NCI-H2171 treated with DMSO at 0.1 percent for 48 hours (cell line): Measurements from ENCODE around the gene DPP9.
A peak's percentile ranks its signal among the peaks of the same experiment; 100 is the strongest.

Experiments
- DNase-seq: peaks from one replicate; lab custom pipeline; 2025; lab: John Stamatoyannopoulos, UW

Gene DPP9

DNA sequence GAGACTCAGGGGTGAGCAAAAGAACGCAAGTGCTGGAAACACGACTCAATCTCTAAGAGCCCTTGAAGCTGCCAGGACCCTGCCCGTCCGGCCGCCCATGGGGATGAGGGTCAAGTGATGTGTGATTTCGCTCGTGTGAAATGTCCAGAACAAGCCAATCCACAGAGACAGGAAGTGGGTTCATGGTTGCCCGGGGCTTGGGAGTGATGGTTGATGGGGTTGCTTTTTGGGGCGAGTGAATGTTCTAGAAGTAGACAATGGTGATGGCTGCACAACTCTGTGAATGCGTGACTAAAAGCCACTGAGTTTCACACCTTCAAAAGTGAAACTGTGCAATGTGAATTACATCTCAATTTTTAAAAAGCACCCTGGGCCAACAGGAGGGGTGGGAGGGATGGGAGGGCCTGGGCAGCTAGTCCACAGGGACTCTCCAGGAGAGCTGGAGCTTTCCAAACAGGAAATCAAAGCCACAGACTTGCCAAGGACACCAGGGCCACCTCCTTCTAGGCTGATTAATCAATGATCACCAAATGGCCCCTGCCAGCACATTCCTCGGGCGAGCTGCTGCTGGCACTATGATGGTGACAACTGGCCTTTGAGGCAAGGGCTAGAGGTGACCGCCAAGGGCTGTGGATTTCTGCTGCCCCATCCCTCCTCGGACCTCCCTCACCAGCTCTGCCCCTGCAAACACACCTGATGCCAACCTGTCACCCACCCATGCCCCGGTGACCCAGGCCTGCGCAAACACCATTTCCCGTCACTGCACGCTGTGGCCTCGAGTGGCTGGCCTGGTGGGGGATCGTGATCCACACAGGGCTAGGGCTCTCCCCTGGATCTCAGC lies 14.0 kb downstream of the DPP9 start:
- no peak for DNase-seq

DNA sequence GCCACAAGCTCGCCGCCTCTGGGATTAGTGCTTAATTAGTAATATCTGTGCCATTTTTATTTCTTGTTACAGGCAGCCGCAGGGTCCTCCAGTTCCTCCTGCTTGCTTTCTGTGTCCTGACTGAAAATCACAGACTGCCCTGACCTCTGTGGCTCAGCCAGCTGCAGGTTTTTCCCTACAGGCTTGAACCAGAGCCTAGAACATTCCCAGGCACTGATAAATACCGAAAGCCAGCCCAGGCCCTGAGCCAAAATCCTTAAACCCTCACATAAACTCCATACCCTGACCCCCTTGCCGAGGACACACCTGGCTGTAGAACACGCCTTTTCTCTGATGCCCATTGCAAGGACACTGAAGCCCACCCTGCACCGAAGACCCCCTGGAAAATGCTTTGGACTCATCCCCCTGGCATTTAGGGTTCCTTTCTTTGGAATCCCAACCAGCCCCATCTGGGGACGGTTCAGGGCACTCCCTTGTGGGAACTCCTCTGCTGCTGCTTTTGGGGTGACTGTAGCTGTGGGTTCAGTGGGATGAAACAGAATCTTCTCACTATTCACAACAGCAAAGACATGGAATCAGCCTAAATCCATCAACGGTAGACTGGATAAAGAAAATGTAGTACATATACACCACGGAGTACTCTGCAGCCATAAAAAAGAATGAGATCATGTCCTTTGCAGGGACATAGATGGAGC lies 15.5 kb downstream of the DPP9 start:
- no peak for DNase-seq

DNA sequence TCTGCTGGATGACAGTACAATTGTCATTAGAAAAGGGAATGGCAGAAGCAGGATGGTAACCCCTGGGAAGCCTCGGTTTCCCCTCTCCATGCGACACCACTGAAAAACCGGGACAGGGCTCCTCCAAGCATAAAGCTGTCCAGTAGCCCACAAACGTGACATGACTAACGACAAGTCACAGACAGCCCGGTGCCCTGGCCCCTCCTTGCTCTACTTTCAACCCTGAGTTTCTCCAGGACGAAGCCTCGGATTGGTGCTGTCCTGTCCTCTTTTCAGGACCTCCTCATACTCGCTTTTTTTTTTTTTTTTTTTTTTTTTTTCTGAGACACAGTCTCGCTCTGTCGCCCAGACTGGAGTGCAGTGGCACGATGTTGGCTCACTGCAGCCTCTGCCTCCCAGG lies 16.3 kb downstream of the DPP9 start:
- no peak for DNase-seq

DNA sequence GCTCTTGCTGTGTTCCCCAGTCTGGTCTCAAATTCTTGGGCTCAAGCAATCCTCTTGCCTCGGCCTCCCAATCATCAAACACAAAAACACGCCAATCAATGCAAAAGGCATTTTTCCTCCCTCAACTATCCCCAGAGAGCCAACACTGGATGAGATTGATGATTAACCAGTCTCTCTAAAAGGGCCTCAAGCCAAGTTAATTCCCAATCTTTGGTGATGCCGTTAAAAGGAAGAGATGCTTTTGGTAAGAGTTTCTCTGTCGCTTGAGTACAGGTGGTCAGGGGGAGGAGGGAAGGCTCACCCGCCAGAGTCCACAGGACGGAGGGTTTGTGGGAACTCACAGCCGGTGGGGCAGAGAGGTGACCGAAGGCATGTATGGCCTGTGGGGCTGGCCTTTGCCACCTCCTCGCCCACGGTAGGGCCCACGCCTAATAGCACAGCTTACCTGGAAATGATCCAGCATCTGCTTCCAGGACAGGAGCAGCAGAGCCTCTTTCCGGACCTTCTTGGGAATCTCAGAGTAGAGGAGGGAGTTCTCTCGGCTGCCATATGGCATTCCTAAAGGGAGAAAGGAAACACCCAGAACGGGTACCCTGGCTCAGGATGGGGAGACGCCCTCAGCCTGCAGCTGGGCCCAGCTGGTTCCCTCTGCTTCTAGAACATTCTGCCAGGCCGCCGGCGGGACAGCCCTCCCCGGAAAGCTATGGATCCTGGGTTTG lies 18.1 kb downstream of the DPP9 start:
- DNase-seq = peak; percentile 38

DNA sequence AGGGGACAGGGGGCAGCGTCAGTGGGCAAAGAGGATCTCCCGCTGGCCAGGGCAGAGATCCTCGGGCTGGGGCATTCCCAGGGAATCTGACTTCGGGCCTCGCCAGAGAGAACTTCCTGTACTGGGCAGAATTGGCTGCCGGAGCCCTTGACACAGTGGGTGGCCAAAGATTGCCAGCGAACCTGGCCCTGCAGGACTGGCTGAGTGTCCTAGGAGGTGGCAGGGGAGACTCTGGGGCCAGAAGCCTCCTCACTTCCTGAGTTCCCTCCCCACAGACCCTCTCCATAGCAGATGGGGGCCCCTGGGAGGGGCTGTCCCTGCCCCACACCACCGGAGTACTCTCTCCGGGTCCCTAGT lies 19.3 kb downstream of the DPP9 start:
- no peak for DNase-seq

DNA sequence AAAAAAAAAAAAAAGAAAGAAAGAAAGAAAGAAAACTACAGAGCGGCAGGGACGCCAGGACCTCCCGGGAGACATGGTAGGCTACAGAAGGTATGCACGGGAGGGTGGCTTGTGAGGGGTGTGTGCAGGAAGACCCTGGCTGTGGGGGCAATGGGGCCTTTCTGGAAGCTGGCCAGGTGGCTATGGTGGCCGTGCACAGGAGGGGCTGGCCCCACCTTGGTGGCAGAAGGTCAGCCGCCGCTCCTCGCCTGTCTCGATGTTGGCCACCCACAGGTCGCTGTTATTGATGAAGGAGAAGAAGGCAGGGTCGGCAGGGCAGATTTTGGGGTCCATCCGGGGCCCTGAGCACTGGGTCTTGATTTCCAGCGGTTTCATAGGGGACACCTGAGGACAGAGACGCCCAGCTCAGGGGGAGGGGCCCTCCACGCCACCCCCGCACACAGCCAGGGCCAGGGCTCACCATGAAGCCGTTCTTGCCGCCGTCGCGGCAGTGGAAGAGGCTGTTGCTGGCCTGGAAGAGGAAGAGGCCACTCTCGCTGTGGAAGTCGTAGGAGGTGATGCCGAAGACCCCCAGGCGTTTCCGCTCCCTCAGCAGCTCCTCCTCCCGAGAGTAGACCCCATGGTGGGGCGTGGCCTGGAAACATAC lies 19.8 kb downstream of the DPP9 start:
- no peak for DNase-seq

DNA sequence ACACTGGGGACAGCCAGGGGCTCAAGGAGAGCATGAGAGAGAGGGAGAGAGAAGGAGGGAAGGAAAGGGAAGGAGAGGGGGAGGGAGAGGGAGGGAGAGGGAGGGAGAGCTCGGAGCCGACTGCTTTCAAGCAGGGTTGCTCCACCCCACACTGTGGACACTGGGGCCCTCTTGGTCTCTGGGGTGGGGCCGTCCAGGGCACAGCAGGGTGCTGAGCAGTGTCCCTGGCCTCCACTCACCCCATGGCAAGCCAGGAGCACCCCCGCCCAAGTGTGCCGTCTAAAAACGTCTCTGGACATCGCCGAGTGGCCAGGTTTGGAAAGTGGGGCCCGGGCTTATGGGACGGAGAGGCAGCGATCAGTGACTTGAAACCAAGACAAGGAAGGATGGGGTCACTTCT lies 20.9 kb downstream of the DPP9 start:
- no peak for DNase-seq

DNA sequence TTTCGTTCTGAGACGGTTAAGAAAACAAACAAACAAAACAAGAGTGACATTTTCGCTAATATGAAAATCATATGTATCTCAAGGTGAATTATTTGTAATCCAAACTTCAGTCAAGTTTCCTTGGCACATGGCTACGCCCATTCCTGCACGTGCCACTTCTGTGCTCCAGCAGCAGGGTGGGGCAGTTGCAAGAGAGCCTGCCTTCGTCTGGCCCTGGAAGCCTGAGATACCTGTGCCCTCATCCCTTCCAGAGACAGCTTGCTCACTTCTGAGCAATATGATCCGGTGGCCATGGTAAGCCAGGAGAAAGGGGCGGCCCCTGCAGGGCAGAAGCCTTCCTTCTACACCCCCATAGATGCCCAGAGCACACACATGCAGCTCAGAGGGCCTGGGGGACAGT lies 22.1 kb downstream of the DPP9 start:
- no peak for DNase-seq

DNA sequence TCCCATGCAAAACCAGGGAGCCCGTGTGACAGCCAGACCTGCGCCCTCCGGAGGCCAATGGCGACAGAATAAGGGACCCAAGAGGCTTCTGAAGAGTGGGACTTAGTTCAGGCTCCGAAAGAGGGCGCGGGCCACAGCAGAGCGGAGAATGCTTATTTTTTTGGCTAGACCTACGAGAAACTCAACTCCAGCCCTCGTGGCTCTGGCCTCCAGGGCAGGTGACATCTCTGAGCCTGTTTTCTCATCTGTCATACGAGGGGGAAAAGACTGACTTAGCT lies 23.0 kb downstream of the DPP9 start:
- DNase-seq = no peak

DNA sequence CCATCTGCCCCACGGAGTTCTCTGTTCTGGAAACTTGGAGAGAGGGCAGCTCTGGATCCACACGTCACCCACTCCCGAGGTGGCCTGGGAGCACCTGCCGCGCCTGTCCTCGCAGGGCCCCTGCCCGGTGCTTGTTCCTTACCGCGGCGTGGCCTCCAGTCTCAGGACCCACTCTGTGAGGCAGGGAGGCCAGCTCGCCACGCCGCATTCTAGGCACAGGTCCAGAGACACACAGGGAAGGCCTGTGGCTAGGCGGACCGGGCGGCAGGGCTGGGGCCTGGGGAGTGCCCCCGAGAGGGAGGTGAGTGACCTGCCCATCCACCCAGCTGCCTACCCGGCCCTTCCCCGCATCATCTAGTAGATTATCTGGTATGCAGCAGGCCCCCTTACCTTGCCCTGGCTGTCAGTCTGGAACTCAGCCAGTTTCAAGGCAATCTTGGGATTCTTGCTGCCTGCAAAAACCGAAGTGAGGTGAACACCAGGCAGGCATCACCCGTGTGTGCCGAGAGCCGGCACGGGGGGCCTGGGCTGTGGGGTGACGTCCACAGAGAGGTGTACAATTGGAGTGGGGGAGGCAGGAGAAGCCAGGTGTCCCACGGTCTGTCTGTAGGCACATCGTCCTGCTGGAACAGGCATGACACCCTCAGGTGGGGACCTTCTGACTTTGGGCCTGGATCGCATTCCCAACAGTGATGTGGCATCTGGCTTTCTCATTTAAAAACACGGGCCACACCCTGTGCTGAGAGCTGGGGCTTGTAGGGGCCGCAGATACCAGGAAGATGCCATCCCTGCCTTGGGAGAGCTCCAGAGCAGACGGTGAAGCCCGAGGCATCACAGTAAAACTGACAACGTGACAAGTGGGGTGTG lies 23.6 kb downstream of the DPP9 start:
- peak; percentile 97 for DNase-seq

DNA sequence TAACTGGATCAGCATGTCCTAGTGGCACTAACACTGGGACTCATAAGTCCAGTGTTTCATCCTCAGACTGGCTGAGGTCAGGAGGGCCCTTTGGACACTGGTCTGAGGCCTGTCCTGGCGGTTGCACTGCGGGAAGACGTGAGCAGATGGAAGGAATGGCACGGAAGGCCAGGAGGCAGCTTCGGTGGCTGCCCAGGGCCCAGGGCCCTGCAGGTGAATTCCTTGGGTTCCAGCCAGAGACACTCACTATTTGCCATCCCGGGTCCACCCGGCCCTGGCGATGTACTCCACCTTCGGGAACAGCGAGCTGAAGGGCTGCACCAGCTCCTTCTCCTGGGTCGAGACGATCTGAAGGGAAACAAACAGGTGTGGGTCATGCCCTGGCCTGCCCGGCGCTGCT lies 26.3 kb downstream of the DPP9 start:
- DNase-seq = no peak

DNA sequence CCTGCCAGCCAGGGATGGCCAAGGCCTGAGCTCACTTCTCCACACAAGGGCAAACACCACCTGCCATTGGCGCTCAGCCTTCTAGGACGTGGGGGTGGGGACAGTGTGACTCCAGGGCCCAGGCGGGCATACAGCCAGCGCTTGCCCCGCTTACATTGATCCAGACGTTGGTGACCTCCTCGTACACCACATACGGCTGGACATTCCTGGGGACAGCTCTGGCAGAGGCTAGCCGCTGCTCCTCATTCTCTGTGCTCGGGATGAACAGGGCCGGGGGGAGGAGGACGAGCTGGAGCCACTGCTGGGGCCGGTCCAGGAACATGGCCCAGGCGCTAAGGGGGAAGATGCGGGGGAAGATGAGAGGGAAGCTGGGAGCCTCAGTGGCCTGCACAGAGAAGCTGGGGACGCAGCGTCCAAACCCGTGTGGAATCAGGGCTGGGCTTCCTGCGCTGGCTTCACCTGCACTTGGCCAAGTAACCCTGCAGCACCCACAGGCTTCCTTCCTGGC lies 28.4 kb downstream of the DPP9 start:
- DNase-seq = no peak

DNA sequence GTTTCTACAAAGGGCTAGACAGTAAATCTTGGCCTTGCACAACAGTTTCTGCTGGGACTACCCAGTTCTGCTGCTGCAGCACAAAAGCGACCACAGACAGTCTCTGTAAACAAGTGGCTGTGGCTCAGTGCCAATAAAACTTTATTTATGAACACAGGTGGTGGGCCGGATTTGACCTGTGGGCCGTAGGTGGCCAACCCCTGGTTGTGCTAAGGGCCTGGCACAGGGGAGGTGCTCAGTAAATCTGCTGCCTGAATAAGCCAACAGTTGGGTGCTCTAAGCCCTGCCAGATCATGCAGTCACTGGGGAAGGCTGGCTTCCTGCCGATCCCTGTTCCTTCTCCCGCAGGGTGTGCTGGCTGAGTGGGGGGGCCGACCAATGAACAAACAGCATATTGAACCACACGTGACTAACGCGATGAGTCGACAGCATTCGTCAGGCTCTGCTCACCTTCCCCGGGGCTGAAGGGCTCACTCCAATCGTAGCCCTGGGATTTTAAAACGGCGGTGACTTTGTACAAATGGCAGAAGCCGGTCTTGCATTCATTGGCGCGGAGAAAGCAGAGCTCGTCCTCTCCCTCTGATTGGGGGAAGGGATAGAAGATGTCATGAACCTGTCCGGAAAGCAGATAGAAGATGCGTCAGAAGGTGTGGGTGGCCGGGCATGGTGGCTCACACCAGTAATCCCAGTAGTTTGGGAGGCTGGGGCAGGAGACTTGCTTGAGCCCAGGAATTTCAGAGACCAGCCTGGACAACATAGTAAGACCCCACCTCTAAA lies 29.2 kb downstream of the DPP9 start:
- DNase-seq = peak; percentile 97

DNA sequence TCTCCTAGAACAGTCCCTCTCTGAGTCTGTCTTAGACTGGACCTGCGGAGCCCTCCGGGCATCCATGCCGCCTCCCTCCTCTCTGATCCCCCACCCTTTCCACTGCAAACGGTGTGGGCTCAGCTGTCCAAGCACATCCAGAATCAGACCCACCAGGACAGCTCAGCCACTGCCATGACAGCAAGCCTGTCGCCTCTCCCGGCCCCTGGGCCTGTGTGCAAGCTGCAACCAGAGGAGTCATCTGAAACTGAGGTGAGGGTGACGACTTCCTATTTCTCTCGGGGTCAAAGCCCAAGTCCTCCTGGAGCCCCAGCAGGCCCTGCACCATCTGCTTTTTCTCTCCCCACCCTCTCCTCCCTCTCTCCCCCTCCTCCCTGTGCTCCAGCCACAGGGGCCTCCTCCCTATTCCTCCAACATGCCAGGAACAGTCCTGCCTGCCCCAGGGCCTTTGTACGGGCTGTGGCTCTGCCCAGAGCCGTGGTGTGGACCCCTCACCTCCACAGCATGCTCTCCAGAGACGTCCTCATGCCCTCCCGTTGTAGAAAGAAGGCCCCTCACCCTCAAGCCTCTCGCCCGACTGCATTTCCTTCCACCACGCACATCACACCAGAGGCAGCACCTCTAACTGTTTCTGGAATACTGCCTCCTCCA lies 30.0 kb downstream of the DPP9 start:
- DNase-seq = peak; percentile 29

DNA sequence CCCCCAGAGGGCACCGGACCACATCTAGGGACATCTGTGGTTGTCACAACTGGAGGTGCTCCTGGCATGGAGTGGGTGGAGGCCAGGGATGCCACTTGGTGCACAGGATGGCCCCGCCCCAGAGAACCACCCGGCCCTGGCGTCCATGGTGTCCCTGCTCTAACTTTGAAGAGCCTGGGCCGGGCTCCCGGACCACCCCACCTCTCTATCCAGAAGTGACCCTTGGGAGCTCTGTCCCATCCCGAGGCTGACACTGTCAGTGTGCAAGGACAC lies 30.6 kb downstream of the DPP9 start:
- DNase-seq = no peak

DNA sequence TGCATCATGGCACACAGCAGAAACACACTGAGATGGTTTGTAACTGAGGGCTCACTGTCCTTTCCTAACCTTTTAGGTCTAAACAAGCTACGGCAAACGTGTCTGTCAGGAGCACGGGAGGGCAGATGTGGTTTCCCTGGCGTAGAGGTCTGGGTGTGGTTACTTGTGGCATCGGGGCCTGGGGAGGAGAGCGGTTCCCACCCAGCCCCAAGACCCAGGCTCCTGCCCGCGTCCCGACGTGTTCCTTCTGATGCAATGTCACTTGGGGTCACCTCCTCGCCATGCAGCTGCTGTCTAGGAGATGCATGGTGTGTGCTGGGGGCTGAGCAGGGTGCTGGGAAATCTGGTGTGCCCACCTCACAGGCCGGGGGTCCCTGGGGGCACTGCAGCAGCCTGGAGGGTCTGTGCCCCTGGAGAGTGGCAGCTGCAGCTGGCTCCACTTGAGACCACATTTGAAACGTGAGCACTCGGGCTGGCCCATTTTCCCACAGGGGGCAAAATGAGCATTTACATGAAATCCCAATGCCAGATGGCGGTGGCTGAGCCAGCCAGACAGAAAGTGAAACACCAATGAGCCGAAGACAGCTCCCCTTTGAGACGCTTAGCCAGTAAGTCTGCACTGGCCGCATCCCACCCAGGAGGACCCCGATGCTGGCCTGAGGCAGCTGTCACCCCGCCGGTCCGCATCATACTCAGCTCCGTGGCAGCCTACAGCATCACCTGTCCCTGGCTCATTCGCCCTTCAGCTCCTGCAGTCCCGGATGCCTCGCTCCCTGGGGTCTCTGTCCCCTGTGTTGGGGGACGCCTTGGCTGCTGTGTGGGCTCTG lies 31.2 kb downstream of the DPP9 start:
- peak; percentile 95 for DNase-seq

DNA sequence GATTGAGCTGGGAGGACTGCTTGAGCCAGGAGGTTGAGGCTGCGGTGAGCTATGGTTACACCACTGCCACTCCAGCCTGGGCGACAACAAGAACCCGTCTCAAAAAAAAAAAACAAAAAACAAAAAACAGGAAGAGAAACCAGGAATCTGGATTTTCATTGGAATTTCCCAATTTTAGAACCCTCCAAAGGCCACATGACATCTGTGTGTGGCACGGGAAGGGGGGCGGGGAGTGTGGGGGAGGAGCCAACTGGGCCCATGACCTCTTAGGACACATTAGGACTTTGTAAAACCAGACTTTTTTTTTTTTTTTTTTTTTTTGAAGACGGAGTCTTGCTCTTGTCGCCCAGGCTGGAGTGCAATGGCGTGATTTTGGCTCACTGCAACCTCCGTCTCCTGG lies 32.3 kb downstream of the DPP9 start:
- DNase-seq = no peak

DNA sequence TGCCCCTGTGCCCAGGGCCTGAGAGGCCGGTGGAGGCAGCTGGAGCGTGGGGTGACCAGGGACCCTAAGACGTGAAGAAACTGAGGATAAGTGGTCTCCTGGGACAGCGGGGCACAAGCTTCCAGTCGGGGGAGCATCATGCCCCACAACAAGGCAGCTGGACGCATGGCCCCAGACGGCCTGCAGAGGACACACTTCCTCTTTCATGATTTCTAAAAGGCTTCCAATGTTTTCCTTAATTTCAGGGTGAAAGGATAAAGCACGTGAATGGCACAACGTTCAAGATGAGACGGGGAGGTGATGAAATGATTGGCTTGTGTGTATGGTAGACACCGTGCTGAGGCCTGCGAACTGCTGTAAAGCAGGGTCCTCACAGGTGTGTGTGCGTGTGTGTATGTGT lies 33.3 kb downstream of the DPP9 start:
- DNase-seq = no peak

DNA sequence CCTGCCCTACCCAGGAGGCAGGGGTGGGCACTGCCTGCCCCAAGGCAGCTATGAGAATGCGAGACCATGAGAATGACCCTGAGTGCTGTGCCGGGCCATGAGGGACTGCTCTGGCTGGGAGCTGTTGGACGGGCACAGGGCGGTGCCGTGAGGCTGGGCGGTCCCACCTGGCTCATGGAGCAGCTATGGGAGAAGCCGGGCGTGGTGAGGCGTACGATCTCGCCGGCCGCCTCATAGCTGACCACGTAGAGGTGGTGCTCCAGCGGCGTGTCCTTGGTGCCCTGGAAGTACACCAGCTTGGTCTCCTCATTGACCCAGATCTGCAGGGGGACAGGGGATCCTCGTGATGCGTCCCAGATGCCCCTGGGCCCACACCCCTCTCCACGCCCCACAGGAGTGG lies 34.2 kb downstream of the DPP9 start:
- no peak for DNase-seq

DNA sequence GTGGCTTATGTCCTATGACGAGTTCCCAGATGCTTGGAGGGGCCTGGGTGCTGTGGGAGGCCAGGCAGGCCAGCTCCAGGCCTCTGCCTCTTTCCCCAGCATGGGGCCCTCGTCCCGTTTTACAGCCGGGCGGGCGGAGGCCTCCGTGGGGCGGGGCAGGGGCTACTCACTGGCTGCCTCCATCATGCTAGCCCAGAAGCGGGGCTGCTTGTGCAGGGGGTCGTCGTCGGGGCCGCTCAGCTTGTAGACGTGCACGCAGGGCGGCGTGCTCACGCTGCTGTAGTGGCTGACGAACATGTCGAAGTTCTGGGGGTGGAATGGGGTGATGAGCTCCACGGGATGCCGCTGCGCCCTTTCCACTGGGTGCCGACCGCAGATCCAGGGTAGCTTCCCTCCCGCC lies 35.1 kb downstream of the DPP9 start:
- no peak for DNase-seq
